Neural cell (in vitro differentiated cells): ENCODE results near the gene ENKUR. TPM values are rescaled to one million over a fixed set of nuclear protein-coding genes. Genes with fewer than 3 reads are reported as not detected.

Experiments used
- H2AFZ ChIP-seq: fragments of 200-600, 300-800 bp; sonication (generic), shearing (Covaris generic); 2 replicates; pipeline ENCODE4 v1.6.0; 2014; ENCODE audit warnings: low read depth, mild to moderate bottlenecking, antibody characterized with exemption, low read length, moderate library complexity
- H3F3A ChIP-seq: fragments of 200-600 bp; shearing (Covaris generic); 2 replicates; pipeline ENCODE4 v1.6.1; 2016; ENCODE audit warnings: mild to moderate bottlenecking, moderate library complexity, mixed read lengths, antibody characterized with exemption, low read length; ENCODE audit not compliant: insufficient read depth, poor library complexity, severe bottlenecking
- H3K27ac ChIP-seq: fragments of 200-600, 300-800 bp; sonication (generic), shearing (Covaris generic); 2 replicates; pipeline ENCODE4 v1.5.1; 2014; ENCODE audit warnings: mild to moderate bottlenecking, low read length, moderate library complexity
- H3K27me3 ChIP-seq: fragments of 300-800, 200-600 bp; sonication (generic), shearing (Covaris generic); 2 replicates; pipeline ENCODE4 v1.6.0; 2014; ENCODE audit warnings: mild to moderate bottlenecking, low read depth, low read length, moderate library complexity; ENCODE audit not compliant: insufficient read depth
- H3K36me3 ChIP-seq: fragments of 300-800, 200-600 bp; sonication (generic), shearing (Covaris generic); 2 replicates; pipeline ENCODE4 v1.5.1; 2014; ENCODE audit warnings: mild to moderate bottlenecking, antibody characterized with exemption, low read length, moderate library complexity; ENCODE audit not compliant: insufficient read depth
- H3K4me2 ChIP-seq: fragments of 300-800, 200-600 bp; sonication (generic), shearing (Covaris generic); 2 replicates; pipeline ENCODE4 v1.6.0; 2014; ENCODE audit warnings: mild to moderate bottlenecking, low read length
- H3K4me3 ChIP-seq: fragments of 300-800, 200-600 bp; sonication (generic), shearing (Covaris generic); 2 replicates; pipeline ENCODE4 v1.5.1; 2014; ENCODE audit warnings: mild to moderate bottlenecking, low read length, moderate library complexity
- H3K79me2 ChIP-seq: fragments of 200-600 bp; shearing (Covaris generic); replicated peaks from 2 replicates; pipeline ENCODE4 v1.6.0; 2014; ENCODE audit warnings: mild to moderate bottlenecking, low read length, moderate library complexity; ENCODE audit not compliant: insufficient read depth
- H3K9ac ChIP-seq: fragments of 300-800, 200-600 bp; sonication (generic), shearing (Covaris generic); 2 replicates; pipeline ENCODE4 v1.6.1; 2016; ENCODE audit warnings: mild to moderate bottlenecking, low read length, mixed read lengths
- H3K9me2 ChIP-seq: fragments of 200-600 bp; shearing (Covaris generic); 2 replicates; pipeline ENCODE4 v1.6.1; 2016; ENCODE audit warnings: mild to moderate bottlenecking, low read length, mixed read lengths; ENCODE audit not compliant: insufficient read depth
- H3K9me3 ChIP-seq: fragments of 200-600, 300-800 bp; sonication (generic), shearing (Covaris generic); 2 replicates; pipeline ENCODE4 v1.6.1; 2016; ENCODE audit warnings: mild to moderate bottlenecking, mixed run types, low read length, moderate library complexity, mixed read lengths
- H4K20me1 ChIP-seq: fragments of 200-600 bp; shearing (Covaris generic); 2 replicates; pipeline ENCODE4 v1.6.1; 2016; ENCODE audit warnings: mild to moderate bottlenecking, mixed run types; ENCODE audit not compliant: insufficient read depth
- CTCF ChIP-seq: fragments of 450-650 bp; IDR thresholded peaks from 2 replicates; pipeline ENCODE4 v1.5.1; 2014; ENCODE audit warnings: antibody characterized with exemption, mild to moderate bottlenecking, moderate library complexity; ENCODE audit not compliant: poor library complexity, severe bottlenecking
- EP300 ChIP-seq: fragments of 450-650 bp; conservative IDR thresholded peaks from 2 replicates; pipeline ENCODE4 v1.6.1; 2014; ENCODE audit warnings: antibody characterized with exemption, mild to moderate bottlenecking, moderate library complexity; ENCODE audit not compliant: poor library complexity, severe bottlenecking
- EZH2 ChIP-seq: fragments of 200-600, 300-800 bp; shearing (Covaris generic), sonication (generic); IDR thresholded peaks from 2 replicates; pipeline ENCODE4 v1.6.1; 2014; ENCODE audit warnings: antibody characterized with exemption, low read length, borderline replicate concordance, mild to moderate bottlenecking; ENCODE audit not compliant: insufficient read depth, poor library complexity, severe bottlenecking
- MXI1 ChIP-seq: fragments of 450-650 bp; conservative IDR thresholded peaks from 2 replicates; pipeline ENCODE4 v1.6.1; 2014; ENCODE audit warnings: antibody characterized with exemption, mild to moderate bottlenecking; ENCODE audit not compliant: poor library complexity, severe bottlenecking
- POLR2AphosphoS5 ChIP-seq: IDR thresholded peaks from 2 replicates; pipeline ENCODE4 v1.6.1; 2012
- RAD21 ChIP-seq: fragments of 450-650 bp; conservative IDR thresholded peaks from 2 replicates; pipeline ENCODE4 v1.6.1; 2014; ENCODE audit warnings: antibody characterized with exemption, mild to moderate bottlenecking, moderate library complexity
- REST ChIP-seq: IDR thresholded peaks from 2 replicates; pipeline ENCODE4 v1.6.1; 2012; ENCODE audit warnings: borderline replicate concordance
- SMC3 ChIP-seq: fragments of 450-650 bp; conservative IDR thresholded peaks from 2 replicates; pipeline ENCODE4 v1.6.1; 2014; ENCODE audit warnings: antibody characterized with exemption, mild to moderate bottlenecking, moderate library complexity; ENCODE audit not compliant: poor library complexity
- TAF1 ChIP-seq: IDR thresholded peaks from 2 replicates; pipeline ENCODE4 v1.6.1; 2012; ENCODE audit warnings: low read depth
- polyA plus RNA-seq: library from polyadenylated mRNA; depleted of rRNA; stranded (reverse); fragments of >200 nt; gene quantifications from 2 replicates; pipeline ENCODE4 v1.2.3, GENCODE V29; 2014

ENKUR gene
- polyA plus RNA-seq, 1 donor from 2014 or later, result 2.6 TPM

GRCh38 chr10:24974976-24975375, 41.0 kb downstream of the ENKUR start:
- no peak overlapping the region for H3K27ac ChIP-seq
- H3K9me2 ChIP-seq, result no peaks in the 10 kb centered on the region
- H3K79me2 ChIP-seq, result no peaks in the 10 kb centered on the region
- no peaks in the 10 kb centered on the region for H4K20me1 ChIP-seq
- TF ChIP-seq MXI1 (no peak), CTCF (no peak), EZH2 (no peak), EP300 (no peak), RAD21 (no peak), TAF1 (no peak), POLR2AphosphoS5 (no peak), SMC3 (no peak), REST (no peak)
- no peaks in the 10 kb centered on the region for H3K36me3 ChIP-seq
- H3K4me3 ChIP-seq, result no peak overlapping the region
- no peaks in the 10 kb centered on the region for H3K9me3 ChIP-seq
- H3K9ac ChIP-seq, result no peak overlapping the region
- H3K27me3 ChIP-seq, result no peaks in the 10 kb centered on the region
- H2AFZ ChIP-seq, result no peak overlapping the region
- no peak overlapping the region for H3K4me2 ChIP-seq
- no peaks in the 10 kb centered on the region for H3F3A ChIP-seq

- no peaks in the 10 kb centered on the region for H4K20me1 ChIP-seq
- H3K27ac ChIP-seq, result peak overlapping the region; percentile 56
- no peaks in the 10 kb centered on the region for H3K9me2 ChIP-seq
- no peak overlapping the region for H3K9ac ChIP-seq
- H2AFZ ChIP-seq, result no peak overlapping the region
- no peak overlapping the region for H3K4me2 ChIP-seq
- H3K9me3 ChIP-seq, result no peaks in the 10 kb centered on the region
- no peaks in the 10 kb centered on the region for H3F3A ChIP-seq
- no peak for TF ChIP-seq RAD21
- TF ChIP-seq SMC3, result no peak
- no peak for TF ChIP-seq TAF1
- TF ChIP-seq EZH2, result no peak
- TF ChIP-seq REST, result peak; percentile 45
- TF ChIP-seq EP300, result peak; percentile 74
- no peak for TF ChIP-seq CTCF
- peak; percentile 73 for TF ChIP-seq POLR2AphosphoS5
- TF ChIP-seq MXI1, result no peak
- H3K36me3 ChIP-seq, result no peaks in the 10 kb centered on the region
- no peaks in the 10 kb centered on the region for H3K79me2 ChIP-seq
- H3K27me3 ChIP-seq, result no peaks in the 10 kb centered on the region
- no peak overlapping the region for H3K4me3 ChIP-seq
These were observed 42.8 kb downstream of the ENKUR start for GRCh38 chr10:24973163-24973562.
